GM18499 (cell line): Measurements from ENCODE around the gene CSTPP1.
"Not testable (repeated sequence)": the region's sequence is repeated elsewhere in the genome, so short reads cannot be mapped to it uniquely, and the experiment has no call there.

Source experiments
- ATAC-seq: cut with Tn5 transposase; IDR thresholded peaks from one replicate; pipeline ENCODE4 v1.9.1; 2021; ENCODE audit warnings: moderate number of reproducible peaks; ENCODE audit not compliant: insufficient read depth, unreplicated experiment

The CSTPP1 gene

GRCh38 chr11:46907606-46908005, 29.0 kb upstream of the CSTPP1 start:
- ATAC-seq, result no peak

- no peak for ATAC-seq
These were observed 23.9 kb upstream of the CSTPP1 start for GRCh38 chr11:46912526-46913150.

GRCh38 chr11:46913484-46913883, 23.1 kb upstream of the CSTPP1 start:
- no peak for ATAC-seq

- ATAC-seq, result no peak
These were observed 22.2 kb upstream of the CSTPP1 start for GRCh38 chr11:46914363-46914762.

GRCh38 chr11:46914910-46915309, 21.7 kb upstream of the CSTPP1 start:
- no peak for ATAC-seq

- no peak for ATAC-seq
These were observed 20.1 kb upstream of the CSTPP1 start for GRCh38 chr11:46916286-46917108.

- no peak for ATAC-seq
These were observed 19.3 kb upstream of the CSTPP1 start for GRCh38 chr11:46917109-46917761.

- ATAC-seq, result no peak
These were observed 18.8 kb upstream of the CSTPP1 start for GRCh38 chr11:46917762-46918082.

- ATAC-seq, result no peak
These were observed 18.3 kb upstream of the CSTPP1 start, which contains the start of gene LRP4 for GRCh38 chr11:46918083-46918787. Gene LRP4 (minus strand): TSS chr11:46918550. CDS start chr11:46918379, 171 bp downstream.

GRCh38 chr11:46918788-46919513, 17.6 kb upstream of the CSTPP1 start:
- ATAC-seq, result no peak

GRCh38 chr11:46920755-46921154, 15.8 kb upstream of the CSTPP1 start:
- ATAC-seq, result no peak

GRCh38 chr11:46927928-46928327, 8.6 kb upstream of the CSTPP1 start:
- ATAC-seq, result not testable (repeated sequence)

- not testable (repeated sequence) for ATAC-seq
These were observed 7.9 kb upstream of the CSTPP1 start for GRCh38 chr11:46928701-46929100.

- ATAC-seq, result no peak
These were observed 6.5 kb upstream of the CSTPP1 start for GRCh38 chr11:46930089-46930488.

GRCh38 chr11:46942172-46942571, 5.6 kb downstream of the CSTPP1 start:
- ATAC-seq, result no peak

- ATAC-seq, result no peak
These were observed 8.0 kb downstream of the CSTPP1 start for GRCh38 chr11:46944356-46945075.

- ATAC-seq, result no peak
These were observed 11.0 kb downstream of the CSTPP1 start for GRCh38 chr11:46947399-46948077.

- no peak for ATAC-seq
These were observed 12.0 kb downstream of the CSTPP1 start for GRCh38 chr11:46948378-46949131.
